RWPE1 (cell line): ENCODE results near the gene ROM1.

ENCODE experiments used
- CTCF ChIA-PET: fragments of 350-600 bp; sonication (Branson Sonifier 250); formaldehyde crosslinking; extraction: SDS; loops from one replicate; lab custom pipeline; 2021; lab: Yijun Ruan, JAX
- POLR2A ChIA-PET: fragments of 400-600 bp; formaldehyde crosslinking; extraction: SDS; loops from one replicate; lab custom pipeline; 2020; ENCODE audit warnings: antibody characterized with exemption; ENCODE audit not compliant: low non-redundant PET; lab: Yijun Ruan, JAX
- DNase-seq: peaks from one replicate; pipeline ENCODE4 v3.0.0; 2012; ENCODE audit warnings: low spot score
- H3K27ac ChIP-seq: fragments of 450-650 bp; 2 replicates; pipeline ENCODE4 v1.5.1; 2017
- TF ChIP-seq, protein P1 (sequence below): fragments of 450-650 bp; conservative IDR thresholded peaks from 2 replicates; pipeline ENCODE4 v1.5.1; 2017; ENCODE audit warnings: low read depth, mild to moderate bottlenecking

ROM1 gene

DNA sequence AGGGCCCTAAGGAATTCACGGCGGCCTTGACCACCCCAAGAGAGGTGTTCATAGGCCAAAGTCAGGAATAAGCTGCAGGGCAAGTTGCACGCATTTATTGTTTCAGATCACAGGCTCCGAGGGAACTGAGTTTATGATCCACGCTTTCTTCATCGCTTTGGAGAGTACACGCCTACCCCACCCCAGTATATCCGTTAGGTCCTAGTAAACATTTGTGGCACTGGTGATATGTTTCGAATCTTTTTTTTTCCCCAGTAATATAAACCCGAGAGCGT is 32.6 kb downstream of the ROM1 start:
- CTCF ChIA-PET: interaction anchor here (0.8 kb wide), 1 partner anchor 251 kb away, joined by 3 read pairs; no protein-coding TSS in a partner anchor
- POLR2A ChIA-PET: interaction anchor here (0.6 kb wide), 1 partner anchor 44 kb away, joined by 4 read pairs; no protein-coding TSS in a partner anchor
- H3K27ac ChIP-seq: peak overlapping the region; percentile 87
- DNase-seq: no peak
- TF ChIP-seq, protein P1, sequence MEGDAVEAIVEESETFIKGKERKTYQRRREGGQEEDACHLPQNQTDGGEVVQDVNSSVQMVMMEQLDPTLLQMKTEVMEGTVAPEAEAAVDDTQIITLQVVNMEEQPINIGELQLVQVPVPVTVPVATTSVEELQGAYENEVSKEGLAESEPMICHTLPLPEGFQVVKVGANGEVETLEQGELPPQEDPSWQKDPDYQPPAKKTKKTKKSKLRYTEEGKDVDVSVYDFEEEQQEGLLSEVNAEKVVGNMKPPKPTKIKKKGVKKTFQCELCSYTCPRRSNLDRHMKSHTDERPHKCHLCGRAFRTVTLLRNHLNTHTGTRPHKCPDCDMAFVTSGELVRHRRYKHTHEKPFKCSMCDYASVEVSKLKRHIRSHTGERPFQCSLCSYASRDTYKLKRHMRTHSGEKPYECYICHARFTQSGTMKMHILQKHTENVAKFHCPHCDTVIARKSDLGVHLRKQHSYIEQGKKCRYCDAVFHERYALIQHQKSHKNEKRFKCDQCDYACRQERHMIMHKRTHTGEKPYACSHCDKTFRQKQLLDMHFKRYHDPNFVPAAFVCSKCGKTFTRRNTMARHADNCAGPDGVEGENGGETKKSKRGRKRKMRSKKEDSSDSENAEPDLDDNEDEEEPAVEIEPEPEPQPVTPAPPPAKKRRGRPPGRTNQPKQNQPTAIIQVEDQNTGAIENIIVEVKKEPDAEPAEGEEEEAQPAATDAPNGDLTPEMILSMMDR: no peak

DNA sequence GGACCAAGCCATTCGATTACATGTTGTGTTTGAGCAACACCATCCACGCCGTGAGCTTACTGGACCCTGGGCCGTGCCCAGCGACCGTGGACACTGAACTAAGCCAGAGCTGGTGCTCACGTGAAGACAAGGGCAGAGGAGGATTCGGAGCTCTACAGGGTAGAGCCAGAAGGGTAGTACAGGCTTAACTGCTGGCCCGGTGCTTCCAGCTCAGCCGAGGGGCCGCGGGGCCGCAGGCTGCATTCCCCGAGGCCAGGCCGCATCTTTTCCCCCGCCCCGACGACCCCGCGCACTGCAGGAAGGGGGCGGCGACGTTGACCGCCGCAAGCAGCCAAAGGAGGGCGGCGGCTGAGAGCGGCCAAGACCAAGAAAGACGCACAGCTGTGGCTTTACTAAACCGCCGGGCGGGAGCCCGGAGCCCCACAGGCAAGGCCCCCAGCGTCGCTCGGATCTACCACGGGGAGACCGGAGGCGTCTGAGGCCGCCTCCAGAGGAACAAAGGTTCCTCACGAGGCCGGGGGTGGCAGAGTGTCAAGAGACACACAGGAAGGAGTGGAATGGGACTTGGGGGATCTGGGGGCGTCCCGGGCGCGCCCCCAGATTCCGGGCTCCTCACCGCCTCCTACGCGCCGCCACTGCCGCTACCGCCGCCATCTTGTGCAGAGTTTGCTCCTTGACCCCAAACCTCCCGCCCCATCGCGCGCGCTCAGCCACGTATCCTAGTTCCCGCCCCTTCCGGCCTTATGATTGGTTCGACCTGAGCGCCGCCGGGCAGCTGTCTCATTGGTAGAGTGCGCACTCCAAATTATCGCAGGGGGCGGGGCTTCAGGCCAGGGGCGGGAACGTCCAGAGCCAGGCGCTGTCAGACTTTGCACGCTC is 33.1 kb downstream of the ROM1 start, which contains the start of gene GANAB:
Gene GANAB, minus strand, starts transcription at position 668 of the 879 bp plus-strand sequence. Its CDS starts 14 bp downstream, at position 654.
- peak within 1 kb of the TSS; percentile 87 for H3K27ac ChIP-seq
- TF ChIP-seq, protein P1: no peak
- CTCF ChIA-PET: interaction anchor here (0.8 kb wide), 1 partner anchor 252 kb away, joined by 3 read pairs; no protein-coding TSS in a partner anchor
- peak; percentile 99 for DNase-seq
- POLR2A ChIA-PET: interaction anchor here (0.6 kb wide), 3 partner anchors 13 to 55 kb away, joined by 4 read pairs; partner anchors contain the start of gene TUT1

DNA sequence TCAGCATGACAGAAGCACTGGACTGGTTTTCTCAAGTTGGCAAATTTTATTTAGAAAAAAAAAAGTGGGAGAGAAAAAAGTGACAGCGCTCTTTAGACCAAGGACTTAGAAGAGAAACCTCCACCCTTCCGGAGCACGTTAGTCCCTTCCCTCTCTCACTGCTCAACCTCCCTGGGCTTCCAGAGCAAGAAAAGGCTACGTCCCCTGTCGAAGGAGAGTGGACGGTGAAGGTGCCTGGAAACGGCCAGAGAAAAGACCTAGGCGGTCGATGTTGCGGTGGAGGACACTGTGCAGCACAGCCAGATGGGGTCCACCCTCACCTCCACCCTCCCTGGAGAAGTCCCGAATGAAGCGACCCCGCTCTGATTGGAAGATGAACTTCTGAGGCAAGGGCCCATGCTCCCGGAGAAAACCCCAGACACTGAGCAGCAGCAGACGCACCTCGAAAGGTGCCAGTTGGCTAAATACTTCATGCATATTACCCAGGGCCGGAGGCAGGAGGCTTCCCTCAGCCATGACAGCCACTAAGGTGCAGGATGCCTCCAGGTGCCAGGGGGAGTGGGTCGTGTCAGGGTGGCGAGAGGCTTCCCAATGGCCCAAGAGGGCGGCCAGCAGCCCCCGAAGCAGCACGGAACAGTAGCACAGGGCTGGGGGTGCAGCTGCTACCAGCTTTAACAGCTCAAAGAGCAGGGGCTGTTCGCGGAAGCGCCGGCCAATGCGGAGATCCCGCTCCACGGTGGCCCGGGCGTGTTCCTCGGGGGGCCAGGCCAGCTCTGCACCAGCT is 34.0 kb downstream of the ROM1 start:
- TF ChIP-seq, protein P1: no peak
- no peak for DNase-seq
- H3K27ac ChIP-seq: peak overlapping the region; percentile 87
- CTCF ChIA-PET: interaction anchor here (0.6 kb wide), 1 partner anchor 65 kb away, joined by 4 read pairs; no protein-coding TSS in a partner anchor
- POLR2A ChIA-PET: interaction anchor here (0.6 kb wide), 2 partner anchors 13 to 55 kb away, joined by 4 read pairs; partner anchors contain the start of gene TUT1

DNA sequence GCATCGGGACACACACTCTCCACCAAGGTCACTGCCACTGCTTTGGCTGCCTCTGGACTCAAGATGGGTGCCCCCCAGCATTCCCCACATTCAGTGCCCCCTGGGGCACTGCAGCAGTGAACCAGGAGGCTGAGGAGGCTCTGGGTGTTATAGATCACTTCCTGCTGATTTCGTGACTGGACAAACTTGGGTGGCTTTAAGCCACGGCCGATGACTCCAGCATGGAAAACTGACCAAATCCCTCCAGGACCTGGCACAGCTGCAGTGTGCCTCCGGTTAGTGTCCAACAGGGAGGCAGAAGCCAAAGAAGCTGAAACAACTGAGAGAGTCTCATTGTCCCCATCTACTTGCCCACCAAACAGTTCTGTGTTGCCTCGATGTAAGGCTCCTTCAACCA is 34.5 kb downstream of the ROM1 start:
- POLR2A ChIA-PET: no interaction called here
- CTCF ChIA-PET: interaction anchor here (0.9 kb wide), 1 partner anchor 36 kb away, joined by 3 read pairs; no protein-coding TSS in a partner anchor
- TF ChIP-seq, protein P1: no peak
- H3K27ac ChIP-seq: peak overlapping the region; percentile 87
- DNase-seq: no peak

DNA sequence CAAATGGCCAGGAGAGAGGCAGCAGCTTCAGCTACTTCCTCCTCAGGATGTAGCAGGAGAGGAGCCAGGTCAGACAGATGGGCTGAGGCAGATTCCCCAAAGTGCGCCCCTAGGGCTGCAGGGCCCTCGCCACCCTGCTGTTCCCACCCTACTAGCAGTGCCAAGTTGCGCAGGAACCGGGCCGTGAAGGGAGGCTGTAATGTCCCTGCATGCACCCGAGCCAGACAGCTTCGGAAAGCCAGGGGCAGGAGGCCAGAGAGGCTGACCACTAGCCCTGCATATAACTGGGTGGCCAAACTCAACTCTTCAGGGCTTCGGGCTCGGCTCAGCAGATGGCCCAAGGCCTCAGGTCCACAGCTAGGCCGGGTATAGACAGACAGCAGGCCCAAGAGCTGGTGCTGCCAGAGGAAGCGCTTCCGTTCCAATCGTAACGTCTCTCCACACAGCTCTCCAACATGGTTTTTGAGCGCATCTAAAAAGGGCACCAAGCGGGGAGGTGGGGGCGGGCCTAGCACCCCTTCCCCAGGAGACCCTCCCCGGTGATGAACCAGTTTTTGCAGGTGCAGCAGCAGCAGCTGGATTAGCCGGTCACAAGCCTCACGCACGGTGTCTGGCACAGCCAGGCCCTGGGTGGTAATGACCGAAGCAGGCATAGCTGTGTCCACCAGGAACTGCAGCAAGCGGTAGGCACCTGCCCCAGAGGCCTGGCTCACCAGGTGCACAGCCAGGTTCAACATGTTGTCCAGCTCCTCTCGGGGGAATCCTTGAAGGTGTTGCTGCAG is 35.3 kb downstream of the ROM1 start:
- no peak for DNase-seq
- H3K27ac ChIP-seq: peak overlapping the region; percentile 87
- CTCF ChIA-PET: interaction anchor here (0.9 kb wide), 1 partner anchor 36 kb away, joined by 3 read pairs; no protein-coding TSS in a partner anchor
- TF ChIP-seq, protein P1: no peak
- POLR2A ChIA-PET: interaction anchor here (0.6 kb wide), 1 partner anchor 27 kb away, joined by 12 read pairs; no protein-coding TSS in a partner anchor
